Immature natural killer cell (primary cell): ENCODE results near the gene STK38L. TPM values are rescaled to one million over a fixed set of nuclear protein-coding genes. Genes with fewer than 3 reads are reported as not detected.

Experiments used
- polyA plus RNA-seq, 3 donors: library from polyadenylated mRNA; unstranded; fragments of 300-500 nt; fragmentation: Illumina TruSeq; gene quantifications; one replicate each; pipeline ENCODE4 v1.2.3, GENCODE V29; 2021

Gene STK38L
- polyA plus RNA-seq, 3 donors from 2014 or later = 9.7 to 12.4 (median 11.7) TPM

Other genes with a start within 250 kb of the STK38L start
- 100 to 1,000 TPM in 1 of 3 donors, 10 to 100 TPM in 2; 76.1 to 109 (median 78.1) TPM for gene TM7SF3, start 229.9 kb upstream of the STK38L start, polyA plus RNA-seq
- 10 to 100 TPM; 12.5 to 20.2 (median 18.8) TPM for gene MED21, start 221.7 kb upstream of the STK38L start, polyA plus RNA-seq
- gene C12orf71, start 161.7 kb upstream of the STK38L start, polyA plus RNA-seq = not detected
- gene BMAL2, start 88.5 kb downstream of the STK38L start, polyA plus RNA-seq = not detected
- not detected for gene SMCO2, start 202.4 kb downstream of the STK38L start, polyA plus RNA-seq